K562 (cell line): ENCODE data around the gene OR52A5. TPM values are rescaled to one million over a fixed set of nuclear protein-coding genes. Genes with fewer than 3 reads are reported as not detected.

Experiments used
- ARHGAP35 ChIP-seq: fragments of 450-650 bp; IDR thresholded peaks from 2 replicates; pipeline ENCODE4 v1.6.1; 2018; ENCODE audit not compliant: partially characterized antibody
- ATF1 ChIP-seq, 2 experiments: fragments of 450-650 bp in 1 of 2; IDR thresholded peaks; 2 replicates each; pipeline ENCODE4 v1.6.1; 2016; ENCODE audit warnings: missing compliant biosample characterization in 1 of 2, missing genetic modification characterization in 1 of 2
- ATF7 ChIP-seq: fragments of 450-650 bp; IDR thresholded peaks from 2 replicates; pipeline ENCODE4 v1.7.1; 2014; ENCODE audit warnings: mild to moderate bottlenecking, moderate library complexity
- BRD4 ChIP-seq: fragments of 200-600 bp; sonication (generic); IDR thresholded peaks from 2 replicates; pipeline ENCODE4 v1.6.1; 2017; ENCODE audit warnings: inconsistent platforms
- CHCHD3 ChIP-seq: fragments of 250-450 bp; sonication (Bioruptor Pico); IDR thresholded peaks from 2 replicates; pipeline ENCODE4 v2.1.2; 2022; ENCODE audit warnings: mild to moderate bottlenecking
- FOXA3 ChIP-seq, 2 experiments: fragments of 450-650 bp in 1 of 2; sonication (generic) in 1 of 2; formaldehyde crosslinking; IDR thresholded peaks in 1 of 2; conservative IDR thresholded peaks in 1 of 2; 2 replicates each; pipeline versions ENCODE4 v1.4.0 to v1.8.0; 2020 to 2022; ENCODE audit warnings: mild to moderate bottlenecking in 2 of 2, missing genetic modification reagents in 1 of 2
- ILK ChIP-seq: fragments of 450-650 bp; IDR thresholded peaks from 2 replicates; pipeline ENCODE4 v1.6.1; 2016; ENCODE audit warnings: missing genetic modification characterization, low read depth, mild to moderate bottlenecking, missing compliant biosample characterization, moderate library complexity, borderline replicate concordance
- JUNB ChIP-seq: fragments of 450-650 bp; formaldehyde crosslinking; conservative IDR thresholded peaks from 2 replicates; pipeline ENCODE4 v1.4.0; 2020; ENCODE audit warnings: mild to moderate bottlenecking
- MAZ ChIP-seq, 2 experiments: fragments of 450-650 bp in 1 of 2; sonication (generic) in 1 of 2; formaldehyde crosslinking; IDR thresholded peaks in 1 of 2; conservative IDR thresholded peaks in 1 of 2; 2 replicates each; pipeline versions ENCODE4 v1.4.0 to v1.5.0; 2020; ENCODE audit warnings: mild to moderate bottlenecking in 1 of 2, missing genetic modification reagents in 1 of 2
- NCOA4 ChIP-seq: fragments of 450-650 bp; IDR thresholded peaks from 2 replicates; pipeline ENCODE4 v1.6.1; 2018; ENCODE audit warnings: mild to moderate bottlenecking; ENCODE audit not compliant: partially characterized antibody
- POLR2B ChIP-seq: fragments of 450-650 bp; IDR thresholded peaks from 2 replicates; pipeline ENCODE4 v1.6.1; 2018; ENCODE audit warnings: low read depth; ENCODE audit not compliant: partially characterized antibody
- SP1 ChIP-seq: sonication (generic); formaldehyde crosslinking; IDR thresholded peaks from 2 replicates; pipeline ENCODE4 v1.8.1; 2022; ENCODE audit warnings: mild to moderate bottlenecking, missing genetic modification reagents
- UBTF ChIP-seq, 2 experiments: IDR thresholded peaks; 2 replicates each; pipeline ENCODE4 v1.6.1; 2012; ENCODE audit warnings: improper control_type of control experiment in 2 of 2, low read depth in 2 of 2, low read length in 2 of 2, borderline replicate concordance in 1 of 2
- ZBTB17 ChIP-seq: fragments of 450-650 bp; formaldehyde crosslinking; IDR thresholded peaks from 2 replicates; pipeline ENCODE4 v1.4.0; 2020; ENCODE audit warnings: mild to moderate bottlenecking
- ZBTB2 ChIP-seq: fragments of 450-650 bp; IDR thresholded peaks from 2 replicates; pipeline ENCODE4 v1.6.1; 2016; ENCODE audit warnings: antibody characterized with exemption
- ZBTB8A ChIP-seq: fragments of 450-650 bp; IDR thresholded peaks from 2 replicates; pipeline ENCODE4 v1.6.1; 2018; ENCODE audit warnings: mild to moderate bottlenecking, moderate library complexity; ENCODE audit not compliant: partially characterized antibody
- ZFP36 ChIP-seq: fragments of 150-350 bp; IDR thresholded peaks from 2 replicates; pipeline ENCODE4 v1.6.1; 2018; ENCODE audit warnings: low read length, low read depth; ENCODE audit not compliant: partially characterized antibody
- ZNF133 ChIP-seq: fragments of 250-450 bp; sonication (Bioruptor Pico); IDR thresholded peaks from 2 replicates; pipeline ENCODE4 v1.4.0; 2020; ENCODE audit warnings: mild to moderate bottlenecking
- ZNF212 ChIP-seq: fragments of 450-650 bp; formaldehyde crosslinking; IDR thresholded peaks from 2 replicates; pipeline ENCODE4 v1.4.0; 2020; ENCODE audit warnings: mild to moderate bottlenecking
- ZNF354B ChIP-seq: fragments of 250-450 bp; sonication (Bioruptor Pico); IDR thresholded peaks from 2 replicates; pipeline ENCODE4 v1.4.0; 2020
- ZNF583 ChIP-seq: fragments of 250-450 bp; sonication (Bioruptor Pico); IDR thresholded peaks from 2 replicates; pipeline ENCODE4 v1.4.0; 2020
- polyA plus RNA-seq, 8 experiments: library from polyadenylated mRNA; depleted of rRNA in 4 of 8; stranded (reverse) in 5 of 8; unstranded in 3 of 8; fragments of >200 nt; fragmentation: Nextera tagmentation in 2 of 8; fragmentation: Illumina TruSeq in 1 of 8; extraction: Ambion mirVana in 2 of 8; extraction: Trizol in 1 of 8; gene quantifications; 2 replicates each; pipeline versions ENCODE4 v1.2.1 to v1.2.3, GENCODE V29; 2011 to 2014; ENCODE audit warnings: inconsistent platforms in 1 of 8, missing spikeins in 1 of 8
- total RNA-seq, 7 experiments: library from RNA; depleted of rRNA in 6 of 7; stranded (reverse); fragments of >200 nt in 6 of 7; fragmentation: Illumina TruSeq in 2 of 7; extraction: Trizol in 2 of 7; gene quantifications; 2 replicates each; pipeline versions ENCODE4 v1.2.1 to v1.2.3, GENCODE V29; 2011 to 2021; ENCODE audit warnings: low replicate concordance in 1 of 7

The OR52A5 gene
- total and polyA plus RNA-seq, 9 of the 15 experiments (the other 6 are each of a cell fraction or from before 2014, with no cell fraction given) = 0.04 to 1.1 (median 0.94) TPM; not detected in 6

GRCh38 chr11:5131584-5132335, 6.4 kb downstream of the OR52A5 start (continued):
- TF ChIP-seq ZBTB2 (no peak), ZBTB8A (no peak), ILK (tag) (no peak), ATF7 (no peak), ZNF354B (CRISPR knock-in tag) (no peak), ATF1 (CRISPR knock-in tag; IDR thresholded peaks at IDR 0.05) (no peak), ATF1 (tag; IDR thresholded peaks at IDR 0.05) (peak; percentile 60; the same call in 1 of the 2 replicates), CHCHD3 (CRISPR knock-in tag) (no peak), POLR2B (no peak), ZBTB17 (CRISPR knock-in tag) (no peak), FOXA3 (CRISPR knock-in tag; conservative IDR thresholded peaks at IDR 0.05 in 1 of 2, IDR thresholded peaks at IDR 0.05 in 1 of 2) (no peak), JUNB (CRISPR knock-in tag) (no peak), ZNF583 (peak; percentile 17; the same call in 1 of the 2 replicates), NCOA4 (no peak), BRD4 (no peak), ZFP36 (no peak), MAZ (CRISPR knock-in tag; conservative IDR thresholded peaks at IDR 0.05 in 1 of 2, IDR thresholded peaks at IDR 0.05 in 1 of 2) (no peak), ARHGAP35 (no peak), SP1 (no peak), ZNF212 (CRISPR knock-in tag) (no peak), UBTF (IDR thresholded peaks at IDR 0.05; ENCODE audit: borderline replicate concordance in 1 of 2, low read depth in 2 of 2, low read length in 2 of 2) (no peak), ZNF133 (no peak)
- TF ChIP-seq, all 486 proteins: peak for 114
